SHP77 (cell line): ENCODE measurements around the gene MIR17HG.
A peak's percentile ranks its signal among the peaks of the same experiment; 100 is the strongest.
"Not testable (repeated sequence)": the region's sequence is repeated elsewhere in the genome, so short reads cannot be mapped to it uniquely, and the experiment has no call there.

Experiments used
- DNase-seq, 2 experiments: peaks; one replicate each; lab custom pipeline; 2025; lab: John Stamatoyannopoulos, UW

MIR17HG gene

GRCh38 chr13:91347996-91348905 is 764 bp downstream of the MIR17HG start:
- peak in 1 of 2 experiments; percentile 50 for DNase-seq

DNA sequence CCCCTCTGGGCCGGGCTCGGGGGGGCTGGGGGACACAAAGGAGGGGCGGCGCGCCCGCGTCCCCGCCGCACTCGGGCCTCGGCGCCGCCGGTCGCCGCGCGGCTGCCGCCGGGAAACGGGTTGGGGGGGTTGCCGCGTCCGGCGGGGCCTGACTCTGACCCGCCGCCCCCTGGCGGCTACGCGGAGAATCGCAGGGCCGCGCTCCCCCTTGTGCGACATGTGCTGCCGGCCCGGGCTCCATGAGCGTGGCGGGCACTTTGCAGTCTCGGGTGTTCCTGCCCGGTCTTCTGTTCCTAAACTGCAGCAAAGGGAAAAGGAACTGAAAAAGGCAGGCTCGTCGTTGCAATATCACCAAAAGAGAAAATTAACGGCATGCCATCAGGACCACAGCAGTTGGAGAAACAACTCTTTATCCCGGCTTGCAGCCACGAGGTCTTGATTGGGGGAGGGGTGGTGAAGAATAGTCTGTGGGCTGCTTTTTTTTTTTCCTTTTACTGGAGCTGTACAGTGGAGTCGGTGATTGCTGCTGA is 1.5 kb downstream of the MIR17HG start:
- peak; percentile 89 for DNase-seq

- no peak for DNase-seq
Measured at GRCh38 chr13:91349992-91350911, 2.8 kb downstream of the MIR17HG start.

DNA sequence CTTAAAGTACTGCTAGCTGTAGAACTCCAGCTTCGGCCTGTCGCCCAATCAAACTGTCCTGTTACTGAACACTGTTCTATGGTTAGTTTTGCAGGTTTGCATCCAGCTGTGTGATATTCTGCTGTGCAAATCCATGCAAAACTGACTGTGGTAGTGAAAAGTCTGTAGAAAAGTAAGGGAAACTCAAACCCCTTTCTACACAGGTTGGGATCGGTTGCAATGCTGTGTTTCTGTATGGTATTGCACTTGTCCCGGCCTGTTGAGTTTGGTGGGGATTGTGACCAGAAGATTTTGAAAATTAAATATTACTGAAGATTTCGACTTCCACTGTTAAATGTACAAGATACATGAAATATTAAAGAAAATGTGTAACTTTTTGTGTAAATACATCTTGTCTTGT is 3.6 kb downstream of the MIR17HG start:
- no peak for DNase-seq

- DNase-seq = no peak
Measured at GRCh38 chr13:91351980-91352379, 4.5 kb downstream of the MIR17HG start.

DNA sequence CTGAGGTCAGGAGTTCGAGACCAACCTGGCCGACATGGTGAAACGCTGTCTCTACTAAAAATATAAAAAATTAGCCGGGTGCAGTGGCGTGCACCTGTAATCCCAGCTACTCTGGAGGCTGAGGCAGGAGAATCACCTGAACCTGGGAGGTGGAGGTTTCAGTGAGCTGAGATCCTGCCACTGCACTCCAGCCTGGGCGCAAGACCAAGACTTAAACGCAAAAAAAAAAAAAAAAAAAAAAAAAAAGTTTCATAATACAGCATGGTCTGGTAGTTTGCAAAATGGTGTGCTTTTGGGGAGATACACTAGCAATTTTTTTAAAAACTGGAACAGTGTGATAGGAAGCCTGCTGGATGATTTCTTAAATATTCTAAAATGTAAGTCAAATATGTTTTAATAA is 5.4 kb downstream of the MIR17HG start:
- DNase-seq = not testable (repeated sequence)

DNA sequence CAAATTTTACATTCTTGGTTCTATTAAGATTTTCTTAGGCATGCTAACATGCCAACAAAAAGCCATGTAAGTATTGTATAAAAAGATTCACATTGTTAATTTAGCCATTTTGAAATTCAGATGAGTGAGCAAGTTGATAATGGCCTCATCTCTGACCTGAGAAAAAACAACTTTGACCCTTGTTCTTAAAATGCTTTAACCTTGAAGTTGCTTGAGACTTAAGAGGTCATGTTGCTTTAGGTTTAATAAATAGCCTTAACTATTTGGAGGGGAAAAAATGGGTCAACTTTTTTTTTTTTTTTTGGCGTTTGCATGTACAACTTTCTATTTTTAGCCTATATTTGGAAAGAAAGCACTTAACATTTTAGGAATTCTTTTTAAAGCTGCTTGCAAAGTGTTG is 6.0 kb downstream of the MIR17HG start:
- no peak for DNase-seq

- no peak for DNase-seq
Measured at GRCh38 chr13:91355099-91355825, 7.8 kb downstream of the MIR17HG start.

DNA sequence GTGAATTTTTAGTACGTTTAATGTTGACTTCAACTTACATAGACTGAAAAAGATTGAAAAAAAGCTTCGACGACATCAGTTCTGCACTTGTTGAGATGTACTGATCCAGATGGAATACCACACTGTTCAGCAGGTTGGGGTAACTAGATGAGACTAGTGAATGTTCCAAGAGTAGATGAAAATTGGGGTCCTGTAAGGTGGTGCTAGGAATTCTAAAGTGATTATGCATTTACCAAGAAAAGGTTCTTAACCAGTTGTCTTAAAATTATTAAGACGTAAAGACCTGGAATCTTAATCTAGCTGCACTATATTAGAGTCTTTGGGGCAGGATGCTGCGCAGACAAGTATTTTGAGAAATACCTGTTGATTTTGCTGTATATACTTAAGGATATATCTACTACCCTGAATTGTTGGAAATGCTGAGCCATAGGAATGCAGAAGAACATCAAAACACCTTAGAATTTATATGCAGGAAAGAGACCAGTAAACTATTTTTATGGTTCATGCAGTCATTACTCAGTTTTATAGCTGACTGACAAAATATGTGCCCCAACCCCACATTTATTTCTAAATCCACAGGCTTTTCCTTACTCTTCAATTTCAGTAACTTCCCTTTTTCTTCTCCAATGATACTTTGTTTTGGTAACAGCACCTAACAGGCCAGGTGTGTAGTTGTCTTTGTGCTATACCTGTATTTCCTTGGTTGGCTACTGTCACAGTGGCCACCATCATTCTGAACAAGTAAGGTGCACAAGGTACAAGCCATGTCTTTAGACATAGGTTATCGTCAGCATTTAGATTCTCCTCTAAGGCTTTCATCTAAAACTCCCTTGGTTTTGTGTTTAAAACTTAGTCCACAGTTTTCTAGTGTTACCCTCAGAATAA is 8.6 kb downstream of the MIR17HG start:
- DNase-seq = no peak

- no peak for DNase-seq
Measured at GRCh38 chr13:91356919-91357612, 9.6 kb downstream of the MIR17HG start.

DNA sequence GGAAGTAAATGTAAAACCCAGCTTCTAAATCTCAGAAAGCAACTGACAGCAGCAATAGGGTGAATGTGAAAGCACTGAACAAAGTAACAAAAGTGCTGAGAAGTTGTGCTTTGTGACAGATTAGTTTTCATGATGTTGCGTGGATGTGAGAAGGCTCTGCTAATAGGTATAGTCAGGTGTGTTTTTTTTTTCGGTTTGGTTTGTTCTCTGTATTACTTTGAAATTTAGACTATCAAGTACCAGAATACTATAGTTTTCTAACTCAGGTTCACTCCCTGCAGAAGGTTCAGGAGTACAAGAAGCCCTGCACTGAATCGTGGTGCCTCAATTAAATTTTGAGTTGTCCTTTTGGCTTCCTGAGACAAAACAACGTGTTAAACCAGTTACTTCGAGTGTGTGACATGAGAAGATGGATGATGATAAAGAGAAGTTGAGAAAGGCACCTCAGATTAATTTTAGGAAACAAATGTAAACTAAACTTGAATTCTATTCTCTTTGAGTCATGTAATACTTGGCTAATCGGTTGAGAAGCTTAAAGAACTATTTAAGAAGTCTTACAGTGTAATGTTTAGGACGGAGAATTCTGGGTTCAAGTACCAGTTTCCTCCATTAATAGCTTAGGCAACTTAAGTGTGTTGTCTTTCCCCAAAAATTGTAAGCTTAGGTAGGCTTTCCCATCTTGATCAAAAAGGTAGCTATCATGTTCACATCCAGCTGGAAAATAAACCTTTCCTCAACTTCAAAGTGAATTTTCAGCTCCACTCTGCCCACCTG is 10.3 kb downstream of the MIR17HG start:
- DNase-seq = no peak

DNA sequence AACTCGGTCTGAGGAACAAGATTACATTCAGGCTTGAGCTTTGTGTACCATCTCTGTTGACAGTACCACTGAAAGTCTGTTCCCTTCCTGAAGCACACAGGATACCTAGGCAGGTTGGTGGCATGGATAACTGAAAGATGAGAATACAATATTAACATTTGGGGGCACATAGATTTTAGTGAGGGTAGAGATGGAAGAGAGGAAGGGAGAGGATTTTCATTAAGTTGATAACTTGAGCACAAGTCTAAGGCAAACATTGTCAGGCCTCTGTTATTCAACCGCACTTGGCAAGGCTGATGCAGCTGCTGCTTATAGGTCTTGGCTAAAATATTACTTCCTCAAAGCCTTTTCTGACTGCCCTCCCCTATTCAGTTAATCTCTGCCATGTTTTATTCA is 10.9 kb downstream of the MIR17HG start:
- DNase-seq = no peak

- DNase-seq = no peak
Measured at GRCh38 chr13:91359111-91359510, 11.6 kb downstream of the MIR17HG start.

DNA sequence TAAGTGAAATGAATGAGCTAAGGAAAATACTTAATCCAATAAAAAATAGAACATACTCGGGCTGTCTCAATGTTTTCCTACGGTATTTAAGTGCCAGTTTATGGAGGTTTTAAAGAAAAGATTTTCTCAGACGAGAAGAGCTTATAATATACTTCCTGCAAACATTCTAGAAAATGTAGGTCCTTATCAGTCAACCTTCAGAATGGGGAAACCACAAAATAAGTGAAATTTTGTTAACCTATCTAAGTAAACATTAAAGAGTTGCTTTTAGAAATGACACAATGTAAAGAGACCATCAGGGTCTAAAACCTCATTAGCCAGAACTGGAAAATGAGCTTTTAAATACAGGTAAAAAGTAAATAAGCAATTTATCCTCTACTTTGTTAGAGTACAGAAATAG is 12.1 kb downstream of the MIR17HG start:
- DNase-seq = no peak

GRCh38 chr13:91360246-91360751 is 12.8 kb downstream of the MIR17HG start:
- no peak for DNase-seq

GRCh38 chr13:91361755-91362271 is 14.3 kb downstream of the MIR17HG start:
- no peak for DNase-seq

DNA sequence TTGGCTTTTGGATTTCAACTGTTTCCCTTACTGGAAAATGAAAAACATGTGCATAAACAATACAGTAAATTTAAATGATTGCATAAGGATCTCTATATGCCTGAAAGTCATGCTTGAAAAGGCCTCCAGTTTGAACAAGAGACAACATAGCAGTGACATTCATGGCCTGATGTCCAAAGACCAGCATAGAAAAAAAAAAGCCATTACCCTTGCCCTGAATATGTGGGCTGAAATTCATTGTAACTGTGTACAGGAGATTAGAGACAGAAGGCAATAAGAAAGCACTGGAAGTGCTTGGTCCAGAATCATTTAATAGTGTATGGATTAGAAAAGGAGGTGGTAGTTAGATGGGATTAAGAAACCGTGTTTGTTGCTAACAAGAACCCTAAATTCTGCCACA is 15.4 kb downstream of the MIR17HG start:
- DNase-seq = no peak

- DNase-seq = no peak
Measured at GRCh38 chr13:91368101-91368500, 20.6 kb downstream of the MIR17HG start.
